Gastroesophageal sphincter (tissue), 3 donors: ENCODE data around the gene TNNC2.

Experiments used
- EP300 ChIP-seq: sonication (generic); formaldehyde crosslinking; IDR thresholded peaks from one replicate; pipeline ENCODE4 v1.6.1; 2017; ENCODE audit warnings: antibody characterized with exemption, mild to moderate bottlenecking
- POLR2A ChIP-seq, 2 donors: fragments of 450-650 bp; IDR thresholded peaks; one replicate each; pipeline ENCODE4 v1.6.1; 2017; ENCODE audit warnings: antibody characterized with exemption in 2 of 2, mild to moderate bottlenecking in 2 of 2, moderate library complexity in 1 of 2
- POLR2AphosphoS5 ChIP-seq: sonication (generic); formaldehyde crosslinking; IDR thresholded peaks from one replicate; pipeline ENCODE4 v1.6.1; 2017; ENCODE audit warnings: antibody characterized with exemption
- TF ChIP-seq, protein P1 (sequence below), 4 experiments: fragments of 200-600 bp in 2 of 4; fragments of 450-650 bp in 2 of 4; sonication (generic) in 1 of 4; IDR thresholded peaks; one replicate each; pipeline ENCODE4 v1.5.1; 2017 to 2019; ENCODE audit warnings: antibody characterized with exemption in 4 of 4, mild to moderate bottlenecking in 2 of 4, moderate library complexity in 2 of 4

DNA sequence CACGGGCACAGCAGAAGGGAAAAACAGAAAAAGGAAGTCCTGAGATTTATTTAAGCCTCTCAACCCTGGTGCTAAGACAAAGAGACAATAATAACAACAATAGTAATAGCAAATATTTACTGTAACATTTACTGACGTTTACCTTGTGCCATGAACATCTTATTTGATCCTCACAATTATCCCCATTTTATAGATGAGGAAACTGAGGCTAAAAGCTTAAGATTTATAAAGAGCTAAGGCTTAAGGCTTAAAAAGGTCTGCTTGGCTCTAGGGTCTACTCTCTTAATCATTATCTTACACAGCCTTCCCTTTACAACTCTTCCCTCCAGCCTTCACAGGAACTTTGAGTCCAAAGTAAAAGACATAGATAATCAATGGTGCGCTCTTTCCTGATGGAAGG is 38.8 kb downstream of the TNNC2 start:
- TF ChIP-seq POLR2A (IDR thresholded peaks at IDR 0.05) = no peak
- TF ChIP-seq, protein P1, sequence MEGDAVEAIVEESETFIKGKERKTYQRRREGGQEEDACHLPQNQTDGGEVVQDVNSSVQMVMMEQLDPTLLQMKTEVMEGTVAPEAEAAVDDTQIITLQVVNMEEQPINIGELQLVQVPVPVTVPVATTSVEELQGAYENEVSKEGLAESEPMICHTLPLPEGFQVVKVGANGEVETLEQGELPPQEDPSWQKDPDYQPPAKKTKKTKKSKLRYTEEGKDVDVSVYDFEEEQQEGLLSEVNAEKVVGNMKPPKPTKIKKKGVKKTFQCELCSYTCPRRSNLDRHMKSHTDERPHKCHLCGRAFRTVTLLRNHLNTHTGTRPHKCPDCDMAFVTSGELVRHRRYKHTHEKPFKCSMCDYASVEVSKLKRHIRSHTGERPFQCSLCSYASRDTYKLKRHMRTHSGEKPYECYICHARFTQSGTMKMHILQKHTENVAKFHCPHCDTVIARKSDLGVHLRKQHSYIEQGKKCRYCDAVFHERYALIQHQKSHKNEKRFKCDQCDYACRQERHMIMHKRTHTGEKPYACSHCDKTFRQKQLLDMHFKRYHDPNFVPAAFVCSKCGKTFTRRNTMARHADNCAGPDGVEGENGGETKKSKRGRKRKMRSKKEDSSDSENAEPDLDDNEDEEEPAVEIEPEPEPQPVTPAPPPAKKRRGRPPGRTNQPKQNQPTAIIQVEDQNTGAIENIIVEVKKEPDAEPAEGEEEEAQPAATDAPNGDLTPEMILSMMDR (IDR thresholded peaks at IDR 0.05) = no peak
- no peak for TF ChIP-seq POLR2AphosphoS5
- TF ChIP-seq EP300 = no peak
